GM19043 (cell line): ENCODE results near the gene TRHDE.
A peak's percentile ranks its signal among the peaks of the same experiment; 100 is the strongest.
"Not testable (repeated sequence)": the region's sequence is repeated elsewhere in the genome, so short reads cannot be mapped to it uniquely, and the experiment has no call there.

Experiments
- ATAC-seq: cut with Tn5 transposase; IDR thresholded peaks from one replicate; pipeline ENCODE4 v1.9.1; 2021; ENCODE audit warnings: low read depth; ENCODE audit not compliant: unreplicated experiment

TRHDE gene

GRCh38 chr12:72605975-72606374, 333.8 kb downstream of the TRHDE start:
- no peak for ATAC-seq

- no peak for ATAC-seq
Measured at GRCh38 chr12:72610342-72610741, 338.2 kb downstream of the TRHDE start.

GRCh38 chr12:72610854-72611358, 338.7 kb downstream of the TRHDE start:
- ATAC-seq: no peak

GRCh38 chr12:72612171-72612570, 340.0 kb downstream of the TRHDE start:
- no peak for ATAC-seq

- no peak for ATAC-seq
Measured at GRCh38 chr12:72618764-72619163, 346.6 kb downstream of the TRHDE start.

GRCh38 chr12:72622556-72622955, 350.4 kb downstream of the TRHDE start:
- peak; percentile 76 for ATAC-seq

- ATAC-seq: no peak
Measured at GRCh38 chr12:72631926-72632685, 359.9 kb downstream of the TRHDE start.

GRCh38 chr12:72642706-72643105, 370.5 kb downstream of the TRHDE start:
- ATAC-seq: no peak

- peak; percentile 49 for ATAC-seq
Measured at GRCh38 chr12:72647139-72647538, 375.0 kb downstream of the TRHDE start.

GRCh38 chr12:72658615-72659014, 386.4 kb downstream of the TRHDE start:
- no peak for ATAC-seq

GRCh38 chr12:72660174-72660573, 388.0 kb downstream of the TRHDE start:
- not testable (repeated sequence) for ATAC-seq

- peak; percentile 88 for ATAC-seq
Measured at GRCh38 chr12:72673853-72674252, 401.7 kb downstream of the TRHDE start.

- no peak for ATAC-seq
Measured at GRCh38 chr12:72676556-72676955, 404.4 kb downstream of the TRHDE start.

- no peak for ATAC-seq
Measured at GRCh38 chr12:72677139-72677538, 405.0 kb downstream of the TRHDE start.

GRCh38 chr12:72677846-72678245, 405.7 kb downstream of the TRHDE start:
- ATAC-seq: no peak

- ATAC-seq: no peak
Measured at GRCh38 chr12:72679147-72679757, 407.1 kb downstream of the TRHDE start.

GRCh38 chr12:72681028-72681427, 408.9 kb downstream of the TRHDE start:
- no peak for ATAC-seq

GRCh38 chr12:72684491-72684890, 412.3 kb downstream of the TRHDE start:
- ATAC-seq: no peak

- ATAC-seq: no peak
Measured at GRCh38 chr12:72692338-72692737, 420.2 kb downstream of the TRHDE start.

- no peak for ATAC-seq
Measured at GRCh38 chr12:72694193-72694592, 422.0 kb downstream of the TRHDE start.

GRCh38 chr12:72699362-72699761, 427.2 kb downstream of the TRHDE start:
- no peak for ATAC-seq

- ATAC-seq: not testable (repeated sequence)
Measured at GRCh38 chr12:72712025-72712424, 439.9 kb downstream of the TRHDE start.
